Fibroblast of the conjunctiva (primary cell): Measurements from ENCODE around the gene TSPAN18.

Source experiments
- DNase-seq: peaks from one replicate; pipeline ENCODE4 v3.0.0-alpha.2; 2010; ENCODE audit warnings: low read depth

Gene TSPAN18

GRCh38 chr11:44797051-44797450, 70.3 kb downstream of the TSPAN18 start:
- DNase-seq: no peak

- DNase-seq: no peak
These were observed 71.3 kb downstream of the TSPAN18 start for GRCh38 chr11:44797886-44798606.

DNA sequence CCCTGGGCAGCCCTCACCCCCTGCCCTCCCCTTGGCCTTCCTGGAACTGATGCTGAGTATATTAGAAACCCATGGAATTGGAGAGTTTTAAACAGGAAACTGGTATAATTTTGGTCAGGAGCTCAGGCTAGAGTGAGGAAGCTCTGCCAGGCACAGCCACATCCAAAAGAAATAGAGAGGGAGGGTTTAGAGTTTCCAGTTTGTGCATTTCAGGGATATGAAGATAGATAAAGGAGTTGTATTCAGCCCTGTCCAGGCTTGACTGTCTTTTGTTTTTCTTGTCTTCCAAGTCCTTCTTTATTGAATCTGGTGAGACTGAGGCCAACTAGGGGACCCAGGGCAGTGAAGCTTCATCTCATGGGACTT, 71.8 kb downstream of the TSPAN18 start:
- DNase-seq: no peak

GRCh38 chr11:44799012-44799411, 72.2 kb downstream of the TSPAN18 start:
- no peak for DNase-seq

- no peak for DNase-seq
These were observed 75.6 kb downstream of the TSPAN18 start for GRCh38 chr11:44802347-44802746.

- no peak for DNase-seq
These were observed 76.2 kb downstream of the TSPAN18 start for GRCh38 chr11:44803009-44803408.

DNA sequence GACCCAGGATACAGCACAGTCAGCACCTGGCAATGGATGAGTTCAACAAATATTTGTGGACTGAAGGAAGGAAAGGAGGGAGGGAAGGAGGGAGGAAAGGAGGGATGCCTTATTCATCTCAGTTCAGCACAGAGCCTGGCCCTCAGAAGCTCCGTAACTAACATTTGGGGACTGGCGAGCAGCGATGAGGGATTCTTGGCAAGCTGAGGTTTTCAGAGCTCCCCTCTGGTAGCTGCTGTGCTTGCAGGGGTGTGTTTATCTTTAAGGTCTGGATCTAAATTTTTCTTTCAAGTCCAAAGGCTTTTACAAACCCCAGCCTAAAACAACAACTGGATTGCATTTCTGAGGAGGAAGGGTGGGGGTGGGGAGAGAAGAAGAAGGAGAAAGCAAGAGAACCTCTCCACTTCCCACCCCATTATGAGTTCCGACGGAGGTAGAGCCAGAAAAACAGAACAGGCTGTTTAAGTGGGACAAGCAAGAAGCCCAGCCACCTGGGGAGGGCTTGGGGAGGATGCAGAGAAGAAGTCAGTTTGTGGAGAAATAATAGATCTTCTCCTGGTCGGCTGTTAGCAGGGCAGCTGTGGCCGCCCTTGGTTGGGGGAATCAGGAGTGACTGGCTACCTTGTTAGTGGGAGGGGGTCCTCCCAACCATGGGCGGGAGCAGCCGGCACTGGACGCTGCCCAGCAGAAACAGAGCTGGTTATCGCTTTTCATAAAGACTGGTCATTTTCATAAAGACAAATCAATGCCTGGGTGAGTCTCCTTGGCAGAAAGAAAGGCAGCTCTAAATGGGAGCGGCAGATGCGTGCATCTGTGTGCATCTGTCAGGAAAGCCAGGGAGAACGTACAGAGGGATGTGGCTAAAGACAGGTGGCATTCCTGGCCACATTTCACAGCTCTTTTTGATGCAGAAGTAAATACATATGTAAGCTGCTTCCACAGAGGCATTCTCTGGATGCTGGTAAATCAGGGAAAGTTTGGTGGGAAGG, 78.0 kb downstream of the TSPAN18 start:
- DNase-seq: no peak

DNA sequence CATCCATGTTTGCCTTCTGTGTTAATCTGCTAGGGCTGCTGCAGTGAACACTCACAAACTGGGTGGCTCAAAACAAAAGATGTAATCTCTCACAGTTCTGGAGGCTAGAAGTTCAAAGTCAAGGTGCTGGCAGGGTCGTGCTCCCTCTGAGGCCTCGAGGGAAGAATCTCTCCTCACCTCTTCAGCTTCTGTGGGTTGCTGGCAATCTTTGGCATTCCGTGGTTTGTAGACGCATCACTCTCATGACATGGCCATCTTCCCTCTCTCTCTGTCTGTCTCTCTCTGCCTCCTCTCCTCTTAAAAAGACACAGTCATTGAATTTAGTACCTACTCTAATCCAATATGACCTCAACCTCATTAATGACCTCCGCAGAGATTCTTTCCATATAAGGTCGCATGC, 78.8 kb downstream of the TSPAN18 start:
- DNase-seq: no peak

DNA sequence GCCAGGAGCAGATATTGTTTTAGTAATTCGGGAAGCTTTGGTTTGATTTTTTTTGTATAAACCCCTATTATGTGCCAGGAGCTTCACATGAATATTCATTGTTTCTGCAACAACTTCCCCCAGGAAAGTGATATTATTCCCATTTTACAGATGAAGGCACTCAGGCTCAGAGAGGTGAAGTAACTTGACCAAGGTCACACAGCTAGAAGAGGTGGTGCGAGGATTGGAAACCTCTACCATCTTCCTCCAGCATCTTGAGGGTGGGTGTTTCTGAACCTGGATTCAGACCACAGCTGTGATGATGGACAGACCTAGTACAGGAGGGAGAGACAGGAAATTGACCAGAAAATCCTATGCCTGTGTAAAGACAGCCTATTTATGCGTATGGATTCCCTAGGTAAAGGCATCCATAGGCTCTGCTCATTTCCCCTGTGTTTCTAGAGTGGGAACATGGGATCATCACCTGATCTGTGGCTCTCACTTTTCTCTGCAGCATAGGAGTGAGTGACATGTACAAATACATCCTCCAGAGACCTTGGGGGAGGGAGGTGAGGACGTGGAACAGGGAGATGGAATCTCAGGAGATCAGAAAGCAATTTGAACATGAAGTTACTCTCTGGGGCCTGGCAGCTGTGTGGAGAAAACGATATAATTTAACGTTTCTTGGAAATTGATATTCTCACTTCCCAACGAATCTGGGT, 81.4 kb downstream of the TSPAN18 start:
- no peak for DNase-seq

- no peak for DNase-seq
These were observed 82.5 kb downstream of the TSPAN18 start for GRCh38 chr11:44809283-44809682.

DNA sequence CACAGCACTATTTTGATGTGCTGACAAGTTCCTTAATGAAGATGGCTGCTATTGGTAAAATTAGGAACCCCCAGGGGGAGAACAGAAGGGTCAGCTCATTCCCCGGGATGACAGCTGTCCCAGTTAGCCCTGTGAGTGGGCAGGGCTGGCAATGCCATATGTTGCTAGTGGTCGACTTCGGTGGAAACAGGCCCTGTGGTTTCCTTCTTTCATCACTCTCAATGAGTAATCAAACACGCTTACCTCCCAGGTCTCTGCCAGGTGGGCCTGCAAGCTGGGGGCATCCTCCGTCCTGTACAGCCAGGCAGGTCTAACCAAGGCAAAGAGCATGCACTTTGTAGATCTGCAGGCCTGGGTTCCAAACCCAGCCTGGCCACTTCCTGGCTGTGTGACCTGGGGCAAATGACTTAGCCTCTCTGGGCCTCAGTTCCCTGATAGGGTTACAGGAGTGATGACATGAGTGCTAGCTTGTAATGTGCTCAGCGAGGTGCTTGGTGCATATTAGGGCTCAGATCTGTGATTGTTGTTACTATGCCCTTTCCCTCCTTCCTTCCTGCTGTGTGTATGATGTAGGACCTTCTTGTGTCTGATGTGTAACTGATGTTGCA, 85.2 kb downstream of the TSPAN18 start:
- no peak for DNase-seq

DNA sequence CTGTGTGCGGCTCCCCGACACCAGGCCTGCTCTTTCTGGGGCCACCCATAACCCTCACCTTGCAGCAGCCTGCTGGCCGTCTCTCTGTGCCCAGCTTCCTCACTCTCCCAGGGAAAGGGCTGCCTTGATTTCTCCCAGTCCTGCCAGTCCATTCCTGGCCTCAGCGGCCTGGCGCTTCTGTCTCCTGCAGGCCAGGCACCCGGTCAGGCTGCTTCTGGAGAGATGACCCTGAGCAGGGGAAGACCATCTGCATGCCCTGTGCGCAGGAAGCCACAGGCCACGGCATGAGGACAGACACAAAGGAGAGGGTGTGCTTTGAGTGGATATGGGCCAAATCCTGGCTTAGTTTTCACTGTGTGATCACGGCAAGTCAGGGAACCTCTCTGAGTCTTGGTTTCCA, 86.2 kb downstream of the TSPAN18 start:
- no peak for DNase-seq

- DNase-seq: no peak
These were observed 86.6 kb downstream of the TSPAN18 start for GRCh38 chr11:44813401-44813800.

- DNase-seq: no peak
These were observed 88.3 kb downstream of the TSPAN18 start for GRCh38 chr11:44814881-44815592.

GRCh38 chr11:44815917-44816456, 89.2 kb downstream of the TSPAN18 start:
- DNase-seq: no peak

DNA sequence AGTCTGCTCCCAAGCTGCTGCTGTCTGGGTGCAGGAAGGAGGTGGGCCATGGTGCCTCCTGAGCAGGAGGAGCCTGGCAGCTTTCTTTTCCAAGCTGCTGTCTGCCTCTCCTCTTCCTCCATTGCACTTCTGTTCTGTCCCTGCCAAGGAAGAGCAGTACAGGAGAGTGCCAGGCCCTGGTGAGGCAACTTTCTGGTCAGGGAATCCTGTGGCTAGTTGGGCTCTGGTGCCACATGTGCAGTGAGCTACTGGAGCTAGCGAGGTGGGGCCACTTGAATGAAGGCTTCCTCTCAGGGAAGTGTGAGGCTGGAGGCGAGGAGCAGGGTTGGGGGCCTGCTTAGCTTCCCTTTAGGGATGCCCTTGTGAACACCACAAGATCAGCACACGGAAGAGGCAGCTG, 90.0 kb downstream of the TSPAN18 start:
- no peak for DNase-seq

DNA sequence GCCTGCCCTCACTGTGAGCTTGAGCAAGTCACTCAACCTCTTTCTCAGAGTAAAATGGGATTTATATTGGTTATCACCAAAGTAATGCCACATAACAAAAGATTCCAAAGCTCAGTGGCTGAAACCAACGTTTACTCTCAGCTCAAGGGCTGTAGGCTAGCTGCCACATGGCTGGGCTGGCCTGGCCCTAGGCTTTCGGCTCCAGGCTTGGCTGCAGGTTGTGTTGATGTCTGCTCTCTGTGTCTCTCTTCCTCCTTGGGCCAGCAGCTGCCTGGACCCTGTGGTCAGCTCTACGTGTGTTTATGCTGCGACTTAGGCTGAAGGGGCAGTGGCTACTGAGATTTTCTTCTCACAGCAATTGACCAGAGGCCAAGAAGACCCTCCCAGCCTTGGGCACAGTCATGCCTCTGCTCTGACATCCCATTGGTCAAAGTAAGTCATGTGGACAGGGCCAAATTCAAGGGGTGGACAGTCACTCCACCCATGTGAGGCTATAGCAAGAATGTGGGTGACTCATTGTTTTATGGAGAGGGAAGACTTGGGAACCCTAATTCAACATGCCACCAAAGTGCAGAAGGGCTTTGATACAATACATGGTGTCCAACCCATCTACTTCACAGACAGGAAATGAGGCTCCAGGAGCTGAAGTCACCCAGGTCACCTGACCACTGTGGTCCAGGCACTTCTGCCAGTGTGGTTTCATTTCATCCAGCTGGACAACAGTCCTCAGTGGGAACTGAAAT, 90.6 kb downstream of the TSPAN18 start:
- no peak for DNase-seq

GRCh38 chr11:44818110-44818509, 91.3 kb downstream of the TSPAN18 start:
- DNase-seq: no peak

DNA sequence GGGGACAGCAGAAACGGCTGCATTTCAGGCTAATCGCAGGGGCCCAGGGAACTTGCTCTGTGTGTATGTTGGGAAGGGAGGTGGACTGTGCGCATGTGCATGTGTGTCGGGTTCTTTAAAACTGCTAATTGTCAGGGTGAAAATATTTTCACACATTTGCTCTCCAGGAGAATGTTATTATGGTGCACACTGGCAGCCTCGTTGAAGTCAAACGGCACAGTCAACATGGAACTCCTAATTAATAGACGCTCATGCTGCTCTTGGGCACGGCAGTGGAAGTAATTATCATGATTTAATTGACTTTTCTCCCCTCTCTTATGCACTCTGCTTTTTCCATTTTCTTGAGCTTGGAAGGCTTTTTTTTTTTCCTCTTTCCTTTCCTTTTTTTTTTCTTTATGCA, 92.6 kb downstream of the TSPAN18 start:
- DNase-seq: no peak

- DNase-seq: no peak
These were observed 95.6 kb downstream of the TSPAN18 start for GRCh38 chr11:44822369-44822768.

GRCh38 chr11:44823006-44823405, 96.2 kb downstream of the TSPAN18 start:
- no peak for DNase-seq
